OCI-LY7 (cell line): ENCODE data around the gene PRELP. TPM values are rescaled to one million over a fixed set of nuclear protein-coding genes. Genes with fewer than 3 reads are reported as not detected.

Experiments used
- BruUV-seq: library from RNA; stranded (reverse); fragments of 400-500 nt; replicated peaks from 2 replicates; lab custom pipeline; 2021; lab: Mats Ljungman, UMichigan
- CTCF ChIA-PET: fragments of 300-600 bp; sonication (Branson Sonifier 250); formaldehyde crosslinking; loops from one replicate; lab custom pipeline; 2022; ENCODE audit warnings: antibody characterized with exemption; ENCODE audit not compliant: unreplicated experiment; lab: Charles Lee
- POLR2A ChIA-PET: fragments of 300-600 bp; sonication (Branson Sonifier 250); formaldehyde crosslinking; loops from one replicate; lab custom pipeline; 2022; ENCODE audit warnings: antibody characterized with exemption; lab: Charles Lee
- DNase-seq: peaks from one replicate; pipeline ENCODE4 v3.0.0-alpha.2; 2015; ENCODE audit warnings: low spot score
- H2AFZ ChIP-seq: fragments of 200-600 bp; sonication (generic), shearing (Covaris generic); 2 replicates; pipeline ENCODE4 v1.6.1; 2014; ENCODE audit warnings: mild to moderate bottlenecking, antibody characterized with exemption, low read length, moderate library complexity
- H3K27ac ChIP-seq: fragments of 200-600 bp; sonication (generic); 2 replicates; pipeline ENCODE4 v1.5.1; 2014; ENCODE audit warnings: mixed run types, low read depth, mild to moderate bottlenecking, moderate library complexity, low read length, inconsistent platforms; ENCODE audit not compliant: poor library complexity, severe bottlenecking
- H3K36me3 ChIP-seq: fragments of 200-600 bp; sonication (generic); 2 replicates; pipeline ENCODE4 v1.6.1; 2014; ENCODE audit warnings: mild to moderate bottlenecking, antibody characterized with exemption, low read length, moderate library complexity, mixed read lengths; ENCODE audit not compliant: insufficient read depth
- H3K4me1 ChIP-seq: fragments of 200-600 bp; sonication (generic); 2 replicates; pipeline ENCODE4 v1.5.1; 2014; ENCODE audit warnings: mild to moderate bottlenecking, low read length; ENCODE audit not compliant: insufficient read depth, poor library complexity, severe bottlenecking
- H3K4me2 ChIP-seq: fragments of 200-600 bp; sonication (generic); 2 replicates; pipeline ENCODE4 v1.6.1; 2014; ENCODE audit warnings: mild to moderate bottlenecking, low read length
- H3K4me3 ChIP-seq: fragments of 200-600 bp; sonication (generic); 2 replicates; pipeline ENCODE4 v1.5.1; 2014; ENCODE audit warnings: mild to moderate bottlenecking, low read depth, low read length; ENCODE audit not compliant: poor library complexity, severe bottlenecking
- H3K79me2 ChIP-seq: fragments of 200-600 bp; sonication (generic); 2 replicates; pipeline ENCODE4 v1.6.1; 2016; ENCODE audit warnings: low read depth, mild to moderate bottlenecking, low read length, moderate library complexity, mixed read lengths; ENCODE audit not compliant: insufficient read depth
- H3K9me2 ChIP-seq: fragments of 200-600 bp; sonication (generic); 2 replicates; pipeline ENCODE4 v1.6.1; 2016; ENCODE audit warnings: mild to moderate bottlenecking, low read length, mixed read lengths; ENCODE audit not compliant: insufficient read depth
- H3K9me3 ChIP-seq: fragments of 200-600 bp; sonication (generic); 2 replicates; pipeline ENCODE4 v1.6.1; 2014; ENCODE audit warnings: mild to moderate bottlenecking, mixed run types, low read length, mixed read lengths
- H4K20me1 ChIP-seq: fragments of 200-600 bp; sonication (generic); 2 replicates; pipeline ENCODE4 v1.6.1; 2014; ENCODE audit warnings: mild to moderate bottlenecking, antibody characterized with exemption, low read length, moderate library complexity, mixed read lengths; ENCODE audit not compliant: insufficient read depth
- CTCF ChIP-seq: fragments of 200-600 bp; sonication (generic); conservative IDR thresholded peaks from 2 replicates; pipeline ENCODE4 v1.5.1; 2014; ENCODE audit warnings: mild to moderate bottlenecking, antibody characterized with exemption, low read length, moderate library complexity, mixed read lengths
- EZH2phosphoT487 ChIP-seq: fragments of 200-600 bp; sonication (generic); IDR thresholded peaks from 2 replicates; pipeline ENCODE4 v1.6.1; 2018; ENCODE audit warnings: low read depth, borderline replicate concordance, mild to moderate bottlenecking, mixed run types, antibody characterized with exemption, low read length, moderate library complexity, mixed read lengths
- intact Hi-C: fragments of 100-400 bp; cut with micrococcal nuclease; formaldehyde crosslinking; loops from one replicate; pipeline ENCODE4 v1.10.0; 2022; ENCODE audit not compliant: unreplicated experiment
- total RNA-seq, 2 experiments: library from RNA; depleted of rRNA in 1 of 2; stranded (reverse); fragments of >200 nt in 1 of 2; shearing (Covaris generic) in 1 of 2; gene quantifications; 2 replicates each; pipeline ENCODE4 v1.2.3, GENCODE V29; 2014 to 2022

PRELP gene
- total RNA-seq, 2 experiments from 2014 or later, result not detected

GRCh38 chr1:203504400-203505250 lies 29.0 kb downstream of the PRELP start:
- CTCF ChIA-PET, result interaction anchor here (0.5 to 2.0 kb wide), 3 partner anchors 124 to 198 kb away, joined by 3 to 11 read pairs (median 3); no protein-coding TSS in a partner anchor

GRCh38 chr1:203505526-203506204 lies 30.1 kb downstream of the PRELP start:
- Histone ChIP-seq H4K20me1 (no peaks in the 10 kb centered on the region), H3K4me2 (no peak overlapping the region), H3K36me3 (no peaks in the 10 kb centered on the region), H3K9me3 (no peaks in the 10 kb centered on the region), H3K27ac (no peak overlapping the region), H3K9me2 (no peaks in the 10 kb centered on the region), H3K4me1 (no peaks in the 10 kb centered on the region), H3K79me2 (no peaks in the 10 kb centered on the region), H3K4me3 (no peak overlapping the region), H2AFZ (no peak overlapping the region)
- no peak for DNase-seq
- POLR2A ChIA-PET, result interaction anchor here (0.7 to 1.0 kb wide), 2 partner anchors 21 to 207 kb away, joined by 4 to 5 read pairs; no protein-coding TSS in a partner anchor
- BruUV-seq, result no TSS peak
- CTCF ChIA-PET, result interaction anchor here (0.6 to 2.0 kb wide), 2 partner anchors 176 to 197 kb away, joined by 3 to 11 read pairs; no protein-coding TSS in a partner anchor
- TF ChIP-seq CTCF (no peak), EZH2phosphoT487 (no peak)
- intact Hi-C loops, result loop anchor here (5.0 to 10.0 kb wide), 2 partner anchors 122 to 349 kb away; partner anchors contain the start of gene ATP2B4

More at GRCh38 chr1:203504400-203505250, 29.0 kb downstream of the PRELP start:
- H3K4me3 ChIP-seq, result no peak overlapping the region
- no peak for TF ChIP-seq EZH2phosphoT487
- TF ChIP-seq CTCF, result peak; percentile 96
- no TSS peak for BruUV-seq
- no peaks in the 10 kb centered on the region for H3K36me3 ChIP-seq
- peak overlapping the region; percentile 70 for H2AFZ ChIP-seq
- peak overlapping the region; percentile 43 for H3K4me2 ChIP-seq
- H3K27ac ChIP-seq, result no peak overlapping the region
- H3K9me3 ChIP-seq, result no peaks in the 10 kb centered on the region
- H4K20me1 ChIP-seq, result no peaks in the 10 kb centered on the region
- no peaks in the 10 kb centered on the region for H3K79me2 ChIP-seq
- intact Hi-C loops, result loop anchor here (1.0 to 10.0 kb wide), 4 partner anchors 123 to 858 kb away; partner anchors contain the start of gene ATP2B4
- H3K9me2 ChIP-seq, result no peaks in the 10 kb centered on the region
- peak; percentile 81 for DNase-seq
- POLR2A ChIA-PET, result interaction anchor here (0.6 to 0.9 kb wide), 4 partner anchors 23 to 227 kb away, joined by 3 to 9 read pairs (median 4); no protein-coding TSS in a partner anchor
- no peaks in the 10 kb centered on the region for H3K4me1 ChIP-seq
